Left ventricle myocardium inferior (tissue), 1 donor: ENCODE data around the gene NDUFS2. TPM values are rescaled to one million over a fixed set of nuclear protein-coding genes. Genes with fewer than 3 reads are reported as not detected.

Source experiments
- DNase-seq: peaks from one replicate; pipeline ENCODE4 v3.0.0-alpha.2; 2020
- H3K27ac ChIP-seq: fragments of 200-600 bp; replicated peaks from 2 replicates; pipeline ENCODE4 v1.8.0; 2021
- H3K27me3 ChIP-seq: fragments of 200-600 bp; 2 replicates; pipeline ENCODE4 v1.8.0; 2021; ENCODE audit warnings: low read depth
- H3K36me3 ChIP-seq: fragments of 200-600 bp; 2 replicates; pipeline ENCODE4 v1.8.0; 2021
- H3K4me1 ChIP-seq: fragments of 200-600 bp; 2 replicates; pipeline ENCODE4 v1.8.0; 2021
- H3K4me3 ChIP-seq: fragments of 200-600 bp; 2 replicates; pipeline ENCODE4 v1.8.0; 2021; ENCODE audit warnings: mild to moderate bottlenecking, moderate library complexity
- H3K9me3 ChIP-seq: fragments of 200-600 bp; replicated peaks from 2 replicates; pipeline ENCODE4 v1.8.0; 2021
- intact Hi-C: fragments of 100-400 bp; cut with micrococcal nuclease; formaldehyde crosslinking; loops from one replicate; pipeline ENCODE4 v1.11.0; 2022
- long read RNA-seq: library from polyadenylated mRNA; unstranded; transcript quantifications from one replicate; pipeline ENCODE4 v2.0.0, GENCODE V29; 2021
- total RNA-seq: library from RNA; stranded (reverse); fragmentation: NEBNext Ultra II Directional; extraction: Animal tissue kit (Norgen Biotek cat#: 25700); gene quantifications from one replicate; pipeline ENCODE4 v1.2.1, GENCODE V29; 2021
- TF ChIP-seq, protein P1 (sequence below): fragments of 200-600 bp; IDR thresholded peaks from 2 replicates; pipeline ENCODE4 v1.8.0; 2021; ENCODE audit warnings: antibody characterized with exemption, mild to moderate bottlenecking, borderline replicate concordance
- donor health status: DM: no; HTN: yes; CAD: no; lungs with severe emphysema.

Gene NDUFS2
- 302 TPM for total RNA-seq
- long read RNA-seq, transcript NDUFS2-202 (13 exons, 2,064 nt) = major isoform, 8 of 684 reads
- long read RNA-seq, partial matches to known transcripts = 649 of 684 reads
- long read RNA-seq, other reads (novel, unspliced or antisense) = 27 of 684 reads

DNA sequence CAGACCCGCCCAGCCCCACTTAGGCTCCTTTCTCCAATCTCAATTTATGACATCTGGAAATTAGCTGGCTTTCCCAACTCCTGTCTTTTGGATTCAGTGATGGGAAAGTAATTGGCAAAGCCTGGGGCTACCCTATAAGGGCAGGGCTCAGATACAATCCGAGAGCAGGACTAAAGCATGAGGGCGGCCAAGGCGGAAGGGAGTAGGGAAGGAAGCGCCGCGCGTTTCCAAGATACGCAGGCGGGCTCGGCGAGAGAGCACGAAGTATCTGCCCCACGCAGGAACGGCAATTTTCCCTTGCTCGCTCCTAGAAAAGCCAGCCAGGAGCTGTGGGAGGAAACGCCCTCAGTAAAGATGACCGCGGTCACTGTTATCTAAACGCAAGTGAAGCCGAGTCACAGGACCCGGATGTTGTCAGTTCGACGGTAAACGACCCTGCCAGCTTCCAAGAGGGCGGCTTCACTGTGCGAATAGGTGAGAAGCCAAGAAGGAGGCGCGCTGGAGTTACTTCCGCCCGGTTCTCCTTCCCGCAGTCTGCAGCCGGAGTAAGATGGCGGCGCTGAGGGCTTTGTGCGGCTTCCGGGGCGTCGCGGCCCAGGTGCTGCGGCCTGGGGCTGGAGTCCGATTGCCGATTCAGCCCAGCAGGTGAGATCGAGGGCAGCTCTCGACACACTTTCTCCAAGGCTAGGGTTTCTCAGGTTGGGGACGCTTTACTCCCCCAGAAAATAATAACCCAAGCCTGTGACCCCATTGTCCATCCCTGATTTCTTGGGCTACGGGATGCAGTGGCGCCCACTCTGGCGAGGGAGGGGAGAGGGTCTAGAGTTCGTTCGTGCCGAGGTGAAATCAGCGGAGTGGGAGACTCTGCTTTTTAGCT is at the start of gene NDUFS2:
Gene NDUFS2 (plus strand): TSS at position 532 of the 877 bp plus-strand sequence. CDS start 19 bp downstream, at position 551.
- H3K4me1 ChIP-seq = peaks cover 96% of the 10 kb centered on the region

DNA sequence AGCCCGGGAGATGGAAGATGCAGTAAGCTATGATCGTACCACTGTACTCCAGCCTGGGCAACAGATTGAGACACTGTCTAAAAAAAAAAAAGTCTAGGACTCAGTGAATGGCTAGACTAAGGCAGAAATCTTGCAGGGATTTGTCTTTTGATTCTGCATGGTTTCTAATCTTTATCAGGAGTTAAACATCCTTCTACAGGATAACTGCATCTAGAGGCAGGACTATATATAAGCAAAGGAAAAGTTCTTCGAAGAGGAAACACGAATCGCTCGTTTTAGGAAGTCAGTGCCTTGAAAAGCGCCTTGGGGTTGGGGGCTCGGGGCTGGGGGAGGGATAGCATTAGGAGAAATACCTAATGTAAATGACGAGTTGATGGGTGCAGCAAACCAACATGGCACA is 49.0 kb upstream of the NDUFS2 start:
- DNase-seq = no peak
- intact Hi-C loops = no loop called here

More for the DNA sequence above, at the start of gene NDUFS2:
- no peaks in the 10 kb centered on the region for H3K9me3 ChIP-seq
- H3K27ac ChIP-seq = peak within 1 kb of the TSS; percentile 99
- H3K4me3 ChIP-seq = peak within 1 kb of the TSS; percentile 86
- peak; percentile 98 for DNase-seq
- H3K36me3 ChIP-seq = peaks cover 37% of the 10 kb centered on the region
- H3K27me3 ChIP-seq = no peaks in the 10 kb centered on the region
- intact Hi-C loops = no loop called here
- TF ChIP-seq, protein P1, sequence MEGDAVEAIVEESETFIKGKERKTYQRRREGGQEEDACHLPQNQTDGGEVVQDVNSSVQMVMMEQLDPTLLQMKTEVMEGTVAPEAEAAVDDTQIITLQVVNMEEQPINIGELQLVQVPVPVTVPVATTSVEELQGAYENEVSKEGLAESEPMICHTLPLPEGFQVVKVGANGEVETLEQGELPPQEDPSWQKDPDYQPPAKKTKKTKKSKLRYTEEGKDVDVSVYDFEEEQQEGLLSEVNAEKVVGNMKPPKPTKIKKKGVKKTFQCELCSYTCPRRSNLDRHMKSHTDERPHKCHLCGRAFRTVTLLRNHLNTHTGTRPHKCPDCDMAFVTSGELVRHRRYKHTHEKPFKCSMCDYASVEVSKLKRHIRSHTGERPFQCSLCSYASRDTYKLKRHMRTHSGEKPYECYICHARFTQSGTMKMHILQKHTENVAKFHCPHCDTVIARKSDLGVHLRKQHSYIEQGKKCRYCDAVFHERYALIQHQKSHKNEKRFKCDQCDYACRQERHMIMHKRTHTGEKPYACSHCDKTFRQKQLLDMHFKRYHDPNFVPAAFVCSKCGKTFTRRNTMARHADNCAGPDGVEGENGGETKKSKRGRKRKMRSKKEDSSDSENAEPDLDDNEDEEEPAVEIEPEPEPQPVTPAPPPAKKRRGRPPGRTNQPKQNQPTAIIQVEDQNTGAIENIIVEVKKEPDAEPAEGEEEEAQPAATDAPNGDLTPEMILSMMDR = no peak

DNA sequence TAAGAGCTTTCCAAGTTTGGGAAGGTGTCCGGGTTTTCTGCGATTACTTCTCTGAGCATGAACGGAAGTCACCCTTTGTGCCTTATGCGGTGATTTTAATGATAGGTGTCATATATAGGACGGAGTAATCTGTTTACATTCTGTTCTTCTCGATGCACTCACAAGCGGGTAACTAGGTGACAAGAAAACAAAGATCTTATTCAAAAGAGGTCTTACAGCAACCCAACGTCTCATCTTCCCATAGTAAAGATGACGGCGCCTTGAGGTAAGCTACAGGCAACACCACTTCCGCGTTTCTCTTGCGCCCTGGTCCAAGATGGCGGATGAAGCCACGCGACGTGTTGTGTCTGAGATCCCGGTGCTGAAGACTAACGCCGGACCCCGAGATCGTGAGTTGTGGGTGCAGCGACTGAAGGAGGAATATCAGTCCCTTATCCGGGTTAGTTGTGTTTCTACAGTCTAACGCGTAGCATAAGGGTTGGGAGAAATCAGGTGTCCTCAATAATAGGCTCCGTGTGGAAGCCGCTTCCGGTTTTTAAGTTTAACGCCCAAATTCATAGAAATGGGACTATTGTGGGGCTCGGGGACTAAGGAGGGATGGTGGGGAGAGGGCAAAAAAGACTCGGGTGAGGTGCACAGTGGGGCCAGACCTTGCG is 48.4 kb upstream of the NDUFS2 start, which contains the start of gene UFC1:
Gene UFC1 (plus strand): TSS at position 297 of the 656 bp plus-strand sequence. CDS start 20 bp downstream, at position 317.
- peak; percentile 73 for DNase-seq
- TF ChIP-seq, protein P1 = no peak
- no peaks in the 10 kb centered on the region for H3K27me3 ChIP-seq
- H3K4me3 ChIP-seq = peak within 1 kb of the TSS; percentile 96
- H3K27ac ChIP-seq = peak within 1 kb of the TSS; percentile 97
- peaks cover 21% of the 10 kb centered on the region for H3K36me3 ChIP-seq
- H3K4me1 ChIP-seq = peaks cover 30% of the 10 kb centered on the region
- no peaks in the 10 kb centered on the region for H3K9me3 ChIP-seq
- intact Hi-C loops = no loop called here

More for the DNA sequence above, 49.0 kb upstream of the NDUFS2 start:
- H3K27ac ChIP-seq = peak overlapping the region; percentile 97
- H3K4me3 ChIP-seq = peak overlapping the region; percentile 96
- H3K27me3 ChIP-seq = no peaks in the 10 kb centered on the region
- H3K9me3 ChIP-seq = no peaks in the 10 kb centered on the region
- peaks cover 25% of the 10 kb centered on the region for H3K4me1 ChIP-seq
- peaks cover 17% of the 10 kb centered on the region for H3K36me3 ChIP-seq
- TF ChIP-seq, protein P1 = no peak

DNA sequence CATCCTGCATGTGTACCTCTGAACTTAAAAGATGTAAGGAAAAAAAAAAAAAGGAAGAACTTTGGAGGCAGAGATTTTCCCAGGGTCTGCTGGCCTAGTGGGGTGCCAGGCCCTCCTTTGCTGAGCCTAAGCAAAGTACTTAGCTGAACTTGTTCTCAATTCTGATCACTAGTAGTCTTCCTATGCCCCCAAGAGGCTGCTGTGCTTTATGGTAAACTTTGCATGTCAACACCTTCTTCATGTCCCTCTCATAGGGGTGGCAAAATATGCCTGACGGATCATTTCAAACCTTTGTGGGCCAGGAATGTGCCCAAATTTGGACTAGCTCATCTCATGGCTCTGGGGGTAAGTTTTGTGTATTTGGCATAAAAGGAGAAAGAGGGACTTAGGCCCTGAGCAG is 44.3 kb upstream of the NDUFS2 start:
- peaks cover 62% of the 10 kb centered on the region for H3K4me1 ChIP-seq
- TF ChIP-seq, protein P1 = no peak
- H3K4me3 ChIP-seq = no peak overlapping the region
- DNase-seq = no peak
- peaks cover 28% of the 10 kb centered on the region for H3K36me3 ChIP-seq
- intact Hi-C loops = no loop called here
- H3K27ac ChIP-seq = no peak overlapping the region
- no peaks in the 10 kb centered on the region for H3K27me3 ChIP-seq
- no peaks in the 10 kb centered on the region for H3K9me3 ChIP-seq

DNA sequence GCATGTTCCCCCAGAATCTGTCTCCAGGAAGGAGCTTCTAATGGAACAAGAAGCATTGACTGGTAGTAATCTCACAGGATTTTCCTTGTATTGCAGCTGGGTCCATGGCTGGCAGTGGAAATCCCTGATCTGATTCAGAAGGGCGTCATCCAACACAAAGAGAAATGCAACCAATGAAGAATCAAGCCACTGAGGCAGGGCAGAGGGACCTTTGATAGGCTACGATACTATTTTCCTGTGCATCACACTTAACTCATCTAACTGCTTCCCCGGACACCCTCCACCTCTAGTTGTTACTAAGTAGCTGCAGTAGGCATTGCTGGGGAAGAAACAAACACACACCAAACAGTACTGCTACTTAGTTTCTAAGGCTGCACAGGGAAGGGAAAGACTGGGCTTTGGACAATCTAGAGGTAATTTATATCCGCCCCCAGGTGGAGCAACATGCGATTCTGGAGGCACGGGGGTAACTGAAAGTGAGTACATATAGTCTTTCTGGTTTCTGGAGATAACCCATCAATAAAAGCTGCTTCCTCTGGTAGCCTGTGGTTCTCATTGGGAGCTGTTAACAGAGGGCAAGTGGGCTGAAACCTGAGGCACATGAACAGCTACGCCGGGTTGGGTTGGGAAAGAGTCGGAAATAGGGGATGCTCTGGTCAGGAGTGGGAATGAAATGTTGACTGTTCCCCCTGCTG is 43.7 kb upstream of the NDUFS2 start:
- no peaks in the 10 kb centered on the region for H3K9me3 ChIP-seq
- no peaks in the 10 kb centered on the region for H3K27me3 ChIP-seq
- H3K36me3 ChIP-seq = peaks cover 34% of the 10 kb centered on the region
- H3K4me1 ChIP-seq = peaks cover 56% of the 10 kb centered on the region
- no peak for DNase-seq
- intact Hi-C loops = no loop called here
- peak overlapping the region; percentile 94 for H3K4me3 ChIP-seq
- H3K27ac ChIP-seq = peak overlapping the region; percentile 95
- TF ChIP-seq, protein P1 = no peak
